HL-60 (cell line): ENCODE data around the gene IDE.

Source experiments
- DNase-seq, 2 experiments: peaks; one replicate each; pipeline ENCODE4 v3.0.0-alpha.2; 2010 to 2020; ENCODE audit warnings: low read depth in 1 of 2, low spot score in 1 of 2
- H3K27ac ChIP-seq: fragments of 250-450 bp; sonication (Bioruptor Pico); replicated peaks from 2 replicates; pipeline ENCODE4 v1.5.1; 2020; ENCODE audit warnings: mild to moderate bottlenecking, moderate library complexity
- H3K27me3 ChIP-seq: fragments of 250-450 bp; sonication (Bioruptor Pico); 2 replicates; pipeline ENCODE4 v1.5.1; 2021; ENCODE audit warnings: mild to moderate bottlenecking, moderate library complexity; ENCODE audit not compliant: insufficient read depth, poor library complexity, severe bottlenecking
- H3K4me3 ChIP-seq: replicated peaks from 2 replicates; pipeline ENCODE4 v1.5.1; 2011; ENCODE audit warnings: mild to moderate bottlenecking, control low read depth, low read length; ENCODE audit not compliant: insufficient read depth
- CTCF ChIP-seq: IDR thresholded peaks from one replicate; pipeline ENCODE4 v1.5.1; 2011; ENCODE audit warnings: low read length, control low read depth, inconsistent platforms; ENCODE audit not compliant: insufficient read depth
- GABPA ChIP-seq: IDR thresholded peaks from 2 replicates; pipeline ENCODE4 v1.6.1; 2012; ENCODE audit warnings: low read depth
- POLR2AphosphoS5 ChIP-seq: IDR thresholded peaks from 2 replicates; pipeline ENCODE4 v1.6.1; 2012; ENCODE audit warnings: low read depth
- REST ChIP-seq: IDR thresholded peaks from 2 replicates; pipeline ENCODE4 v1.6.1; 2012; ENCODE audit warnings: low read depth; ENCODE audit not compliant: insufficient replicate concordance
- SPI1 ChIP-seq: IDR thresholded peaks from 2 replicates; pipeline ENCODE4 v1.6.1; 2012; ENCODE audit warnings: low read depth, mild to moderate bottlenecking, borderline replicate concordance

Gene IDE

GRCh38 chr10:92553959-92554358 lies 19.9 kb downstream of the IDE start:
- H3K4me3 ChIP-seq, result no peak overlapping the region
- no peak for DNase-seq
- no peak for TF ChIP-seq SPI1
- no peak for TF ChIP-seq GABPA
- no peak for TF ChIP-seq CTCF
- no peak for TF ChIP-seq POLR2AphosphoS5
- no peak for TF ChIP-seq REST

GRCh38 chr10:92552310-92552709 lies 21.6 kb downstream of the IDE start:
- H3K27ac ChIP-seq, result no peak overlapping the region
- H3K4me3 ChIP-seq, result no peak overlapping the region
- TF ChIP-seq SPI1 (no peak), GABPA (no peak), CTCF (no peak), REST (no peak), POLR2AphosphoS5 (no peak)
- no peaks in the 10 kb centered on the region for H3K27me3 ChIP-seq
- no peak for DNase-seq

More at GRCh38 chr10:92553959-92554358, 19.9 kb downstream of the IDE start:
- Histone ChIP-seq H3K27ac (no peak overlapping the region), H3K27me3 (no peaks in the 10 kb centered on the region)

- TF ChIP-seq SPI1, result no peak
- no peak for TF ChIP-seq REST
- no peak for TF ChIP-seq POLR2AphosphoS5
- no peak for TF ChIP-seq CTCF
- TF ChIP-seq GABPA, result no peak
- Histone ChIP-seq H3K27ac (no peak overlapping the region), H3K4me3 (no peak overlapping the region), H3K27me3 (no peaks in the 10 kb centered on the region)
- DNase-seq, result no peak
Observed at GRCh38 chr10:92550924-92551323, 23.0 kb downstream of the IDE start.
